Gastroesophageal sphincter (tissue), 4 donors: Measurements from ENCODE around the gene NTMT1. TPM values are rescaled to one million over a fixed set of nuclear protein-coding genes. Genes with fewer than 3 reads are reported as not detected.
A peak's percentile ranks its signal among the peaks of the same experiment; 100 is the strongest.
"Not testable (repeated sequence)": the region's sequence is repeated elsewhere in the genome, so short reads cannot be mapped to it uniquely, and the experiment has no call there.

Experiments
- ATAC-seq: fragments of 150-250 bp; one replicate; pipeline ENCODE4 v1.9.1; 2016; ENCODE audit warnings: mild to moderate bottlenecking, moderate library complexity
- H3K27ac ChIP-seq, 4 donors: fragments of 200-600 bp; sonication (generic) in 3 of 4; 1 replicate in 3 of 4; 2 replicates in 1 of 4; pipeline ENCODE4 v1.5.1; 2016 to 2019
- H3K27me3 ChIP-seq: fragments of 200-600 bp; sonication (generic); one replicate; pipeline ENCODE4 v1.5.1; 2019
- H3K36me3 ChIP-seq, 2 donors: fragments of 200-600 bp; sonication (generic); one replicate each; pipeline ENCODE4 v1.5.1; 2019; ENCODE audit warnings: control low read depth in 1 of 2
- H3K4me1 ChIP-seq, 3 donors: fragments of 200-600 bp; sonication (generic); 1 replicate in 2 of 3; 2 replicates in 1 of 3; pipeline ENCODE4 v1.5.1; 2016 to 2019; ENCODE audit warnings: control low read depth in 2 of 3
- H3K4me3 ChIP-seq, 2 donors: fragments of 200-600 bp; sonication (generic); one replicate each; pipeline ENCODE4 v1.5.1; 2019; ENCODE audit warnings: mild to moderate bottlenecking in 1 of 2, moderate library complexity in 1 of 2
- H3K9me3 ChIP-seq, 3 donors: fragments of 200-600 bp; sonication (generic); one replicate each; pipeline ENCODE4 v1.5.1; 2017 to 2019; ENCODE audit warnings: control low read depth in 2 of 3
- CTCF ChIP-seq, 4 experiments: fragments of 200-600 bp in 2 of 4; fragments of 450-650 bp in 2 of 4; sonication (generic) in 1 of 4; IDR thresholded peaks; one replicate each; pipeline ENCODE4 v1.5.1; 2017 to 2019; ENCODE audit warnings: antibody characterized with exemption in 4 of 4, mild to moderate bottlenecking in 2 of 4, moderate library complexity in 2 of 4
- EP300 ChIP-seq: sonication (generic); formaldehyde crosslinking; IDR thresholded peaks from one replicate; pipeline ENCODE4 v1.6.1; 2017; ENCODE audit warnings: antibody characterized with exemption, mild to moderate bottlenecking
- POLR2A ChIP-seq, 2 donors: fragments of 450-650 bp; IDR thresholded peaks; one replicate each; pipeline ENCODE4 v1.6.1; 2017; ENCODE audit warnings: antibody characterized with exemption in 2 of 2, mild to moderate bottlenecking in 2 of 2, moderate library complexity in 1 of 2
- POLR2AphosphoS5 ChIP-seq: sonication (generic); formaldehyde crosslinking; IDR thresholded peaks from one replicate; pipeline ENCODE4 v1.6.1; 2017; ENCODE audit warnings: antibody characterized with exemption
- WGBS, 2 donors: methylation state at CpG; one replicate each; pipeline ENCODE4 v1.1.5; 2018; ENCODE audit warnings: low coverage in 1 of 2; 5-methylcytosine and 5-hydroxymethylcytosine counted together
- total RNA-seq, 4 donors: library from RNA; depleted of rRNA; stranded (reverse); fragments of >200 nt; gene quantifications; one replicate each; pipeline ENCODE4 v1.1.0, GENCODE V29; 2016

NTMT1 gene
- total RNA-seq, 4 donors from 2014 or later, result 12.8 to 24.0 (median 21.8) TPM

GRCh38 chr9:129591916-129592315, 34.0 kb upstream of the NTMT1 start:
- H3K27ac ChIP-seq, result no peak overlapping the region

GRCh38 chr9:129592790-129593189, 33.2 kb upstream of the NTMT1 start:
- H3K27ac ChIP-seq, ATAC-seq, H3K9me3 ChIP-seq, H3K36me3 ChIP-seq, H3K4me3 ChIP-seq, H3K27me3 ChIP-seq: not testable (repeated sequence)
- WGBS, 2 donors, result 87 to 100% methylated on average over 2 to 3 of the region's 10 CpGs
- H3K4me1 ChIP-seq, result peaks cover 0 to 22% (median 17%) of the 10 kb centered on the region in 3 donors

More at GRCh38 chr9:129591916-129592315, 34.0 kb upstream of the NTMT1 start:
- peaks cover 0 to 17% (median 9%) of the 10 kb centered on the region in 3 donors for H3K4me1 ChIP-seq
- H3K36me3 ChIP-seq, result no peaks in the 10 kb centered on the region
- H3K9me3 ChIP-seq, result no peaks in the 10 kb centered on the region
- ATAC-seq, result no peak
- 81 to 100% methylated on average over 1 to 3 of the region's 5 CpGs for WGBS, 2 donors
- no peak overlapping the region for H3K4me3 ChIP-seq
- TF ChIP-seq CTCF (IDR thresholded peaks at IDR 0.05), result no peak
- TF ChIP-seq EP300, result no peak
- TF ChIP-seq POLR2AphosphoS5, result no peak
- TF ChIP-seq POLR2A (IDR thresholded peaks at IDR 0.05), result no peak
- no peaks in the 10 kb centered on the region for H3K27me3 ChIP-seq

- H3K4me1 ChIP-seq, result peaks cover 0 to 30% (median 21%) of the 10 kb centered on the region in 3 donors
- 44 to 64% methylated on average over 3 to 7 of the region's 7 CpGs for WGBS, 2 donors
These were observed 31.3 kb upstream of the NTMT1 start for GRCh38 chr9:129594632-129595031.

GRCh38 chr9:129595311-129595741, 30.6 kb upstream of the NTMT1 start:
- no peaks in the 10 kb centered on the region for H3K27me3 ChIP-seq
- no peak overlapping the region for H3K4me3 ChIP-seq
- peak overlapping the region in 3 of 4 donors; percentile 17 to 45 (median 35) for H3K27ac ChIP-seq
- no peaks in the 10 kb centered on the region for H3K36me3 ChIP-seq
- 44 to 71% methylated on average over 4 of the region's 5 CpGs for WGBS, 2 donors
- H3K9me3 ChIP-seq, result no peaks in the 10 kb centered on the region
- peaks cover 0 to 30% (median 21%) of the 10 kb centered on the region in 3 donors for H3K4me1 ChIP-seq
- no peak for ATAC-seq
- TF ChIP-seq CTCF (IDR thresholded peaks at IDR 0.05) (no peak), POLR2A (IDR thresholded peaks at IDR 0.05) (no peak)

More at GRCh38 chr9:129594632-129595031, 31.3 kb upstream of the NTMT1 start:
- Histone ChIP-seq H3K36me3 (no peaks in the 10 kb centered on the region), H3K27me3 (no peaks in the 10 kb centered on the region), H3K4me3 (no peak overlapping the region), H3K27ac (peak overlapping the region in 1 of 4 donors; percentile 35), H3K9me3 (no peaks in the 10 kb centered on the region)
- no peak for TF ChIP-seq EP300
- TF ChIP-seq POLR2A (IDR thresholded peaks at IDR 0.05), result no peak
- no peak for TF ChIP-seq CTCF (IDR thresholded peaks at IDR 0.05)
- TF ChIP-seq POLR2AphosphoS5, result no peak
- ATAC-seq, result no peak

- Histone ChIP-seq H3K36me3 (no peaks in the 10 kb centered on the region), H3K27ac (peak overlapping the region in 3 of 4 donors; percentile 92 to 95 (median 94)), H3K9me3 (no peaks in the 10 kb centered on the region), H3K4me1 (peaks cover 0 to 30% (median 21%) of the 10 kb centered on the region in 3 donors), H3K4me3 (no peak overlapping the region), H3K27me3 (no peaks in the 10 kb centered on the region)
- 90% methylated on average over 4 of the region's 6 CpGs; no CpG with 5 or more reads in 1 of the 2 donors for WGBS, 2 donors
- TF ChIP-seq CTCF (IDR thresholded peaks at IDR 0.05), result no peak
- no peak for TF ChIP-seq POLR2AphosphoS5
- no peak for TF ChIP-seq EP300
- TF ChIP-seq POLR2A (IDR thresholded peaks at IDR 0.05), result no peak
- no peak for ATAC-seq
These were observed 29.9 kb upstream of the NTMT1 start for GRCh38 chr9:129595903-129596540.
